Epithelial cell of proximal tubule (primary cell): Measurements from ENCODE around the gene TRIM47. TPM values are rescaled to one million over a fixed set of nuclear protein-coding genes. Genes with fewer than 3 reads are reported as not detected.

Source experiments
- DNase-seq: peaks from one replicate; pipeline ENCODE4 v3.0.0-alpha.2; 2011; ENCODE audit warnings: low read depth
- H3K4me3 ChIP-seq: 2 replicates; pipeline ENCODE4 v1.5.1; 2011; ENCODE audit warnings: low read depth, mild to moderate bottlenecking, low read length
- total RNA-seq: library from RNA; depleted of rRNA; stranded (reverse); fragments of >200 nt; gene quantifications from 2 replicates; pipeline ENCODE4 v1.2.3, GENCODE V29; 2015
- TF ChIP-seq, protein P1 (sequence below): conservative IDR thresholded peaks from 2 replicates; pipeline ENCODE4 v1.5.1; 2012; ENCODE audit warnings: low read depth, mild to moderate bottlenecking, low read length

TRIM47 gene
- total RNA-seq, 1 donor from 2014 or later = 51.2 TPM

- no peak for DNase-seq
- TF ChIP-seq, protein P1, sequence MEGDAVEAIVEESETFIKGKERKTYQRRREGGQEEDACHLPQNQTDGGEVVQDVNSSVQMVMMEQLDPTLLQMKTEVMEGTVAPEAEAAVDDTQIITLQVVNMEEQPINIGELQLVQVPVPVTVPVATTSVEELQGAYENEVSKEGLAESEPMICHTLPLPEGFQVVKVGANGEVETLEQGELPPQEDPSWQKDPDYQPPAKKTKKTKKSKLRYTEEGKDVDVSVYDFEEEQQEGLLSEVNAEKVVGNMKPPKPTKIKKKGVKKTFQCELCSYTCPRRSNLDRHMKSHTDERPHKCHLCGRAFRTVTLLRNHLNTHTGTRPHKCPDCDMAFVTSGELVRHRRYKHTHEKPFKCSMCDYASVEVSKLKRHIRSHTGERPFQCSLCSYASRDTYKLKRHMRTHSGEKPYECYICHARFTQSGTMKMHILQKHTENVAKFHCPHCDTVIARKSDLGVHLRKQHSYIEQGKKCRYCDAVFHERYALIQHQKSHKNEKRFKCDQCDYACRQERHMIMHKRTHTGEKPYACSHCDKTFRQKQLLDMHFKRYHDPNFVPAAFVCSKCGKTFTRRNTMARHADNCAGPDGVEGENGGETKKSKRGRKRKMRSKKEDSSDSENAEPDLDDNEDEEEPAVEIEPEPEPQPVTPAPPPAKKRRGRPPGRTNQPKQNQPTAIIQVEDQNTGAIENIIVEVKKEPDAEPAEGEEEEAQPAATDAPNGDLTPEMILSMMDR = no peak
- H3K4me3 ChIP-seq = no peak overlapping the region
These were observed 29.8 kb upstream of the TRIM47 start for GRCh38 chr17:75908201-75908600.

GRCh38 chr17:75906143-75906884, 27.9 kb upstream of the TRIM47 start:
- no peak overlapping the region for H3K4me3 ChIP-seq
- DNase-seq = no peak
- TF ChIP-seq, protein P1 = no peak

DNA sequence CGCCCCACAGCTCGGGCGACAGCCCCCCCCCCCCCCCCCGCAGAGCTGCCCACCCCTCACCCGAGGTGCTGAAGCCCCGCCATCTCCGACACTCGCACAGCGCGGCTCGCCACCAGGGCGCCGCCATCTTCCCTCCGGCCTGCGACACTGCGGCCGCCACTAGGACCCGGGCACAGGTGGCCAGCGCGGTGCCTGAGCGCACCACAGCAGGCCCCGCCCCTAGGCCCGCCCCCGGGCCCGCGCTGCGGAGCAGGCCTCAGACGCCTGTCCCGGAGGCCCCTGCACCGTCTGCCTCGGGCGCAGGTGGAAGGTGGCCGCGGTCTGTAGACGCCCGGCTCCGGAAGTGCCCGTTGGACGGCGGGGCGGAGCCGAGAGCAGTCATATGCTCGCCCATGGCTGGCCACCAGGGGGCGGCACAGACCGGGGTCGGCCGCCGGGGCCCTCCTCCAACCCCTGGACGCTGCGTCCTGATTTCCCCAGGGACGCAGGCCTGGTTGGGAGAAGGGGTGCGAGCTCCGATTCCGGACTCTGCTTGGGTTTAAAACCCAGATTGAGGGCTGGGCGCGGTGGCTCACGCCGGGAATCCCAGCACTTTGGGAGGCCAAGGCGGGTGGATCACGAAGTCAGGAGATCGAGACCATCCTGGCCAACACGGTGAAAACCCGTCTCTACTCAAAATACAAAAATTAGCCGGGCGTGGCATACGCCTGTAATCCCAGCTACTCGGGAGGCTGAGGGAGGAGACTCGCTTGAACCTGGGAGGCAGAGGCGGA, 26.6 kb upstream of the TRIM47 start, which contains the start of gene MRPL38:
MRPL38 (minus strand) TSS at position 136 of the 773 bp plus-strand sequence; CDS start at position 127, 9 bp downstream.
- peak within 1 kb of the TSS; percentile 82 for H3K4me3 ChIP-seq
- peak; percentile 41 for DNase-seq
- TF ChIP-seq, protein P1 = peak; percentile 78

DNA sequence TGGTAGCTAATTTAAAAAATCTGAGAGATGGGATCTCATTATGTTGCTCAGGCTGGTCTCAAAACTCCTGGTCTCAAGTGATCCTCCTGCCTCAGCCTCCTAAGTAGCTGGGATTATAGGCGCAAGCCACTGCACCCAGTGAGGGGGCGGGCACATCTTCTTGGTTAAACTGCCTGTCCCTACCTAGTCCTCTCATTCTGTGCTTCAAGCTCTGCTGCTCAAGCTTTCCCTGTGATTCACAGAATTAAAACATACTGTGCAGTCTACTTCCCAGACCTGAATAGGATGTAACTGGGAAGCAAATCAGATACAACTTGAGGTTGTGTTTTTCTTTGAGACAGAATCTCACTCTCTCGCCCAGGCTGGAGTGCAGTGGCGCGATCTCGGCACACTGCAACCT, 24.0 kb upstream of the TRIM47 start:
- TF ChIP-seq, protein P1 = no peak
- DNase-seq = peak; percentile 70
- no peak overlapping the region for H3K4me3 ChIP-seq

- TF ChIP-seq, protein P1 = no peak
- no peak overlapping the region for H3K4me3 ChIP-seq
These were observed 23.3 kb upstream of the TRIM47 start for GRCh38 chr17:75901727-75902126.

GRCh38 chr17:75900691-75901533, 22.5 kb upstream of the TRIM47 start:
- TF ChIP-seq, protein P1 = no peak
- DNase-seq = no peak
- no peak overlapping the region for H3K4me3 ChIP-seq

More at GRCh38 chr17:75901727-75902126, 23.3 kb upstream of the TRIM47 start:
- DNase-seq = no peak
